Measurements from ENCODE around the gene SLCO1A2.

SLCO1A2 gene

GRCh38 chr12:21292111-21292510, 42.6 kb downstream of the SLCO1A2 start:
- Histone ChIP-seq H3K4me3 (ENCODE audit: low read depth, low read length) (no peak overlapping the region), H3K9me3 (no peaks in the 10 kb centered on the region), H3K36me3 (no peaks in the 10 kb centered on the region), H3K4me1 (no peaks in the 10 kb centered on the region), H3K27me3 (no peaks in the 10 kb centered on the region; the same call in 1 of the 2 replicates)
- TF ChIP-seq CTCF (IDR thresholded peaks at IDR 0.05; ENCODE audit: low read depth, low read length): no peak
- no peak for DNase-seq

GRCh38 chr12:21289698-21290097, 45.0 kb downstream of the SLCO1A2 start:
- Histone ChIP-seq H3K36me3 (no peaks in the 10 kb centered on the region), H3K4me3 (ENCODE audit: low read depth, low read length) (no peak overlapping the region), H3K4me1 (no peaks in the 10 kb centered on the region), H3K27me3 (no peaks in the 10 kb centered on the region), H3K9me3 (no peaks in the 10 kb centered on the region)
- DNase-seq: no peak
- no peak for TF ChIP-seq CTCF (IDR thresholded peaks at IDR 0.05; ENCODE audit: low read depth, low read length)

- no peak overlapping the region for H3K4me3 ChIP-seq (ENCODE audit: low read depth, low read length)
- TF ChIP-seq CTCF (IDR thresholded peaks at IDR 0.05; ENCODE audit: low read depth, low read length): no peak
- no peaks in the 10 kb centered on the region for H3K9me3 ChIP-seq
- H3K27me3 ChIP-seq: no peaks in the 10 kb centered on the region; the same call in 1 of the 2 replicates
- no peaks in the 10 kb centered on the region for H3K4me1 ChIP-seq
- no peaks in the 10 kb centered on the region for H3K36me3 ChIP-seq
- no peak for DNase-seq
These were observed 57.9 kb downstream of the SLCO1A2 start for GRCh38 chr12:21276826-21277225.

GRCh38 chr12:21265932-21266331, 68.8 kb downstream of the SLCO1A2 start:
- Histone ChIP-seq H3K4me1 (no peaks in the 10 kb centered on the region), H3K27me3 (no peaks in the 10 kb centered on the region), H3K9me3 (no peaks in the 10 kb centered on the region), H3K36me3 (no peaks in the 10 kb centered on the region), H3K4me3 (ENCODE audit: low read depth, low read length) (no peak overlapping the region)
- TF ChIP-seq CTCF (IDR thresholded peaks at IDR 0.05; ENCODE audit: low read depth, low read length): no peak
- DNase-seq: no peak

- H3K4me3 ChIP-seq (ENCODE audit: low read depth, low read length): no peak overlapping the region
- no peaks in the 10 kb centered on the region for H3K36me3 ChIP-seq
- DNase-seq: no peak
- TF ChIP-seq CTCF (IDR thresholded peaks at IDR 0.05; ENCODE audit: low read depth, low read length): no peak
- no peaks in the 10 kb centered on the region for H3K9me3 ChIP-seq
- no peaks in the 10 kb centered on the region for H3K4me1 ChIP-seq
- no peaks in the 10 kb centered on the region for H3K27me3 ChIP-seq
These were observed 70.5 kb downstream of the SLCO1A2 start for GRCh38 chr12:21264232-21264631.

- Histone ChIP-seq H3K4me1 (no peaks in the 10 kb centered on the region), H3K9me3 (no peaks in the 10 kb centered on the region; the same call in 1 of the 2 replicates), H3K4me3 (ENCODE audit: low read depth, low read length) (no peak overlapping the region), H3K27me3 (no peaks in the 10 kb centered on the region), H3K36me3 (no peaks in the 10 kb centered on the region)
- no peak for DNase-seq
- no peak for TF ChIP-seq CTCF (IDR thresholded peaks at IDR 0.05; ENCODE audit: low read depth, low read length)
These were observed 77.5 kb downstream of the SLCO1A2 start for GRCh38 chr12:21257172-21257571.

Data from BE2C (cell line).